Gastroesophageal sphincter (tissue), 4 donors: ENCODE measurements around the gene PINK1. TPM values are rescaled to one million over a fixed set of nuclear protein-coding genes. Genes with fewer than 3 reads are reported as not detected.

Source experiments
- ATAC-seq: fragments of 150-250 bp; one replicate; pipeline ENCODE4 v1.9.1; 2016; ENCODE audit warnings: mild to moderate bottlenecking, moderate library complexity
- H3K27ac ChIP-seq, 4 donors: fragments of 200-600 bp; sonication (generic) in 3 of 4; 1 replicate in 3 of 4; 2 replicates in 1 of 4; pipeline ENCODE4 v1.5.1; 2016 to 2019
- H3K27me3 ChIP-seq: fragments of 200-600 bp; sonication (generic); one replicate; pipeline ENCODE4 v1.5.1; 2019
- H3K36me3 ChIP-seq, 2 donors: fragments of 200-600 bp; sonication (generic); one replicate each; pipeline ENCODE4 v1.5.1; 2019; ENCODE audit warnings: control low read depth in 1 of 2
- H3K4me1 ChIP-seq, 3 donors: fragments of 200-600 bp; sonication (generic); 1 replicate in 2 of 3; 2 replicates in 1 of 3; pipeline ENCODE4 v1.5.1; 2016 to 2019; ENCODE audit warnings: control low read depth in 2 of 3
- H3K4me3 ChIP-seq, 2 donors: fragments of 200-600 bp; sonication (generic); one replicate each; pipeline ENCODE4 v1.5.1; 2019; ENCODE audit warnings: mild to moderate bottlenecking in 1 of 2, moderate library complexity in 1 of 2
- H3K9me3 ChIP-seq, 3 donors: fragments of 200-600 bp; sonication (generic); one replicate each; pipeline ENCODE4 v1.5.1; 2017 to 2019; ENCODE audit warnings: control low read depth in 2 of 3
- CTCF ChIP-seq, 4 experiments: fragments of 200-600 bp in 2 of 4; fragments of 450-650 bp in 2 of 4; sonication (generic) in 1 of 4; IDR thresholded peaks; one replicate each; pipeline ENCODE4 v1.5.1; 2017 to 2019; ENCODE audit warnings: antibody characterized with exemption in 4 of 4, mild to moderate bottlenecking in 2 of 4, moderate library complexity in 2 of 4
- EP300 ChIP-seq: sonication (generic); formaldehyde crosslinking; IDR thresholded peaks from one replicate; pipeline ENCODE4 v1.6.1; 2017; ENCODE audit warnings: antibody characterized with exemption, mild to moderate bottlenecking
- POLR2A ChIP-seq, 2 donors: fragments of 450-650 bp; IDR thresholded peaks; one replicate each; pipeline ENCODE4 v1.6.1; 2017; ENCODE audit warnings: antibody characterized with exemption in 2 of 2, mild to moderate bottlenecking in 2 of 2, moderate library complexity in 1 of 2
- POLR2AphosphoS5 ChIP-seq: sonication (generic); formaldehyde crosslinking; IDR thresholded peaks from one replicate; pipeline ENCODE4 v1.6.1; 2017; ENCODE audit warnings: antibody characterized with exemption
- WGBS, 2 donors: methylation state at CpG; one replicate each; pipeline ENCODE4 v1.1.5; 2018; ENCODE audit warnings: low coverage in 1 of 2; 5-methylcytosine and 5-hydroxymethylcytosine counted together
- total RNA-seq, 4 donors: library from RNA; depleted of rRNA; stranded (reverse); fragments of >200 nt; gene quantifications; one replicate each; pipeline ENCODE4 v1.1.0, GENCODE V29; 2016

The PINK1 gene
- total RNA-seq, 4 donors from 2014 or later, result 148 to 269 (median 203) TPM

GRCh38 chr1:20648438-20648837 lies 15.2 kb downstream of the PINK1 start:
- Histone ChIP-seq H3K4me3 (no peak overlapping the region), H3K9me3 (no peaks in the 10 kb centered on the region), H3K27me3 (no peaks in the 10 kb centered on the region), H3K4me1 (no peaks in the 10 kb centered on the region), H3K27ac (no peak overlapping the region), H3K36me3 (peaks cover 0 to 99% of the 10 kb centered on the region in 2 donors)
- TF ChIP-seq POLR2A (IDR thresholded peaks at IDR 0.05) (no peak), EP300 (no peak), CTCF (IDR thresholded peaks at IDR 0.05) (no peak)
- no peak for ATAC-seq
- 84% methylated on average over 12 of the region's 13 CpGs; no CpG with 5 or more reads in 1 of the 2 donors for WGBS, 2 donors

GRCh38 chr1:20648946-20649345 lies 15.7 kb downstream of the PINK1 start:
- TF ChIP-seq POLR2AphosphoS5 (no peak), CTCF (IDR thresholded peaks at IDR 0.05) (no peak), EP300 (no peak), POLR2A (IDR thresholded peaks at IDR 0.05) (no peak)
- Histone ChIP-seq H3K27ac (no peak overlapping the region), H3K27me3 (no peaks in the 10 kb centered on the region), H3K9me3 (no peaks in the 10 kb centered on the region), H3K4me3 (no peak overlapping the region), H3K36me3 (peaks cover 0 to 99% of the 10 kb centered on the region in 2 donors), H3K4me1 (no peaks in the 10 kb centered on the region)
- ATAC-seq, result no peak
- WGBS, 2 donors, result 67 to 100% methylated on average over 1 to 3 of the region's 15 CpGs

GRCh38 chr1:20652300-20652699 lies 19.0 kb downstream of the PINK1 start:
- Histone ChIP-seq H3K4me3 (no peak overlapping the region), H3K27me3 (no peaks in the 10 kb centered on the region), H3K4me1 (peaks cover 0 to 2% (median 0%) of the 10 kb centered on the region in 3 donors), H3K27ac (no peak overlapping the region), H3K9me3 (no peaks in the 10 kb centered on the region), H3K36me3 (peaks cover 0 to 100% of the 10 kb centered on the region in 2 donors)
- no peak for ATAC-seq
- no peak for TF ChIP-seq POLR2AphosphoS5
- no peak for TF ChIP-seq EP300
- no peak for TF ChIP-seq CTCF (IDR thresholded peaks at IDR 0.05)
- TF ChIP-seq POLR2A (IDR thresholded peaks at IDR 0.05), result no peak
- WGBS, 2 donors, result 89 to 96% methylated on average over 3 to 5 of the region's 15 CpGs

- H3K4me1 ChIP-seq, result peaks cover 0 to 19% (median 0%) of the 10 kb centered on the region in 3 donors
- TF ChIP-seq CTCF (IDR thresholded peaks at IDR 0.05) (no peak), EP300 (no peak), POLR2A (IDR thresholded peaks at IDR 0.05) (no peak), POLR2AphosphoS5 (no peak)
- H3K4me3 ChIP-seq, result no peak overlapping the region
- no peaks in the 10 kb centered on the region for H3K27me3 ChIP-seq
- H3K27ac ChIP-seq, result peak overlapping the region in 3 of 4 donors; percentile 35 to 46 (median 35)
- 83 to 92% methylated on average over 2 to 6 of the region's 20 CpGs for WGBS, 2 donors
- no peak for ATAC-seq
- H3K36me3 ChIP-seq, result peaks cover 0 to 97% of the 10 kb centered on the region in 2 donors
- no peaks in the 10 kb centered on the region for H3K9me3 ChIP-seq
These were observed 20.9 kb downstream of the PINK1 start for GRCh38 chr1:20654104-20654690.

GRCh38 chr1:20657024-20657423 lies 23.8 kb downstream of the PINK1 start:
- 77 to 100% methylated on average over 1 to 6 of the region's 12 CpGs for WGBS, 2 donors
- H3K27ac ChIP-seq, result peak overlapping the region in 1 of 4 donors; percentile 10
- H3K27me3 ChIP-seq, result no peaks in the 10 kb centered on the region
- no peak overlapping the region for H3K4me3 ChIP-seq
- no peaks in the 10 kb centered on the region for H3K9me3 ChIP-seq
- H3K4me1 ChIP-seq, result peaks cover 0 to 40% (median 6%) of the 10 kb centered on the region in 3 donors
- peaks cover 0 to 69% of the 10 kb centered on the region in 2 donors for H3K36me3 ChIP-seq
- TF ChIP-seq CTCF (IDR thresholded peaks at IDR 0.05) (no peak), EP300 (no peak), POLR2A (IDR thresholded peaks at IDR 0.05) (no peak), POLR2AphosphoS5 (no peak)
- no peak for ATAC-seq
